Islet of Langerhans (tissue), 1 donor: ENCODE measurements around the gene PAX8.

ENCODE experiments used
- FAIRE-seq: peaks from one replicate; lab custom pipeline; 2011; peaks lifted over from hg19 to GRCh38; lab: Jason Lieb, UNC

PAX8 gene

GRCh38 chr2:113182471-113183260 lies 96.1 kb downstream of the PAX8 start:
- FAIRE-seq: no peak

- FAIRE-seq: no peak
Observed at GRCh38 chr2:113181258-113182051, 97.3 kb downstream of the PAX8 start.

- no peak for FAIRE-seq
Observed at GRCh38 chr2:113180131-113180946, 98.4 kb downstream of the PAX8 start.

- no peak for FAIRE-seq
Observed at GRCh38 chr2:113179446-113180045, 99.2 kb downstream of the PAX8 start.

GRCh38 chr2:113178891-113179290 lies 99.8 kb downstream of the PAX8 start:
- no peak for FAIRE-seq

GRCh38 chr2:113178069-113178746 lies 100.5 kb downstream of the PAX8 start:
- no peak for FAIRE-seq

GRCh38 chr2:113176696-113177355 lies 101.9 kb downstream of the PAX8 start:
- no peak for FAIRE-seq

GRCh38 chr2:113175736-113176695 lies 102.7 kb downstream of the PAX8 start:
- FAIRE-seq: no peak

GRCh38 chr2:113175042-113175628 lies 103.6 kb downstream of the PAX8 start:
- no peak for FAIRE-seq

GRCh38 chr2:113174376-113174750 lies 104.4 kb downstream of the PAX8 start:
- no peak for FAIRE-seq

GRCh38 chr2:113173542-113174375 lies 105.0 kb downstream of the PAX8 start, which contains the start of gene PSD4:
Gene PSD4 (plus strand): TSS chr2:113173971. CDS start chr2:113182457, 8,486 bp downstream.
- FAIRE-seq: no peak

- no peak for FAIRE-seq
Observed at GRCh38 chr2:113172721-113173541, 105.8 kb downstream of the PAX8 start.

GRCh38 chr2:113171334-113172075 lies 107.2 kb downstream of the PAX8 start:
- no peak for FAIRE-seq

GRCh38 chr2:113169586-113169985 lies 109.1 kb downstream of the PAX8 start:
- FAIRE-seq: no peak

GRCh38 chr2:113169002-113169530 lies 109.7 kb downstream of the PAX8 start:
- FAIRE-seq: no peak

GRCh38 chr2:113167962-113168340 lies 110.8 kb downstream of the PAX8 start:
- no peak for FAIRE-seq
